ENCODE measurements around the gene PSTPIP2.

Gene PSTPIP2

DNA sequence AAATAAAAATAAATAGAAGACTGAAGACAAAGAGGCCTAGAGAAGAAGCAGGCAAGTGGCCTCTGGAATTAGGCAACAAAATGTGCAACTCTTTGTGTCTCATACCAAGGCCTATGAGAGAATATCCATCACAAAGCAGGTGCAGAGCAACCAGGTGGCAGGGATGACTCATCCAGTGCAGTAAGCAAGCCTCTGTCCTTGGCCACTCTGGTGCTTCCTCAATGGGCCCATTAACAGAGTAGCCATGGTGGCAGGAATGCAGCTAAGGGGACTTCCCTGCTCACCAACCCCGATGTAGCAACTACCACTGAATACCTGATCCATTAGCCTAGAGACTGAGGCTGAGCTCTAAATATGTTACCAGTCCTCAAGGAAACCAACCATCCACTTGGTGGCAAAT lies 94.0 kb downstream of the PSTPIP2 start:
- TF ChIP-seq SIN3A (IDR thresholded peaks at IDR 0.05; ENCODE audit: borderline replicate concordance, insufficient read depth, low read length) = no peak
- TF ChIP-seq, protein P1, sequence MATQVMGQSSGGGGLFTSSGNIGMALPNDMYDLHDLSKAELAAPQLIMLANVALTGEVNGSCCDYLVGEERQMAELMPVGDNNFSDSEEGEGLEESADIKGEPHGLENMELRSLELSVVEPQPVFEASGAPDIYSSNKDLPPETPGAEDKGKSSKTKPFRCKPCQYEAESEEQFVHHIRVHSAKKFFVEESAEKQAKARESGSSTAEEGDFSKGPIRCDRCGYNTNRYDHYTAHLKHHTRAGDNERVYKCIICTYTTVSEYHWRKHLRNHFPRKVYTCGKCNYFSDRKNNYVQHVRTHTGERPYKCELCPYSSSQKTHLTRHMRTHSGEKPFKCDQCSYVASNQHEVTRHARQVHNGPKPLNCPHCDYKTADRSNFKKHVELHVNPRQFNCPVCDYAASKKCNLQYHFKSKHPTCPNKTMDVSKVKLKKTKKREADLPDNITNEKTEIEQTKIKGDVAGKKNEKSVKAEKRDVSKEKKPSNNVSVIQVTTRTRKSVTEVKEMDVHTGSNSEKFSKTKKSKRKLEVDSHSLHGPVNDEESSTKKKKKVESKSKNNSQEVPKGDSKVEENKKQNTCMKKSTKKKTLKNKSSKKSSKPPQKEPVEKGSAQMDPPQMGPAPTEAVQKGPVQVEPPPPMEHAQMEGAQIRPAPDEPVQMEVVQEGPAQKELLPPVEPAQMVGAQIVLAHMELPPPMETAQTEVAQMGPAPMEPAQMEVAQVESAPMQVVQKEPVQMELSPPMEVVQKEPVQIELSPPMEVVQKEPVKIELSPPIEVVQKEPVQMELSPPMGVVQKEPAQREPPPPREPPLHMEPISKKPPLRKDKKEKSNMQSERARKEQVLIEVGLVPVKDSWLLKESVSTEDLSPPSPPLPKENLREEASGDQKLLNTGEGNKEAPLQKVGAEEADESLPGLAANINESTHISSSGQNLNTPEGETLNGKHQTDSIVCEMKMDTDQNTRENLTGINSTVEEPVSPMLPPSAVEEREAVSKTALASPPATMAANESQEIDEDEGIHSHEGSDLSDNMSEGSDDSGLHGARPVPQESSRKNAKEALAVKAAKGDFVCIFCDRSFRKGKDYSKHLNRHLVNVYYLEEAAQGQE (IDR thresholded peaks at IDR 0.05; ENCODE audit: insufficient read depth in 1 of 2, low read depth in 2 of 2, low read length in 2 of 2) = no peak
- no peak for TF ChIP-seq POLR2AphosphoS5 (IDR thresholded peaks at IDR 0.05; ENCODE audit: low read depth, low read length)
- no peak for TF ChIP-seq TAF1 (IDR thresholded peaks at IDR 0.05; ENCODE audit: borderline replicate concordance, insufficient read depth, low read length)
- TF ChIP-seq FOXP2 (optimal IDR thresholded peaks at IDR 0.05; ENCODE audit: borderline replicate concordance, extremely low read depth, extremely low read length, insufficient read depth) = no peak

- TF ChIP-seq, protein P1 (IDR thresholded peaks at IDR 0.05; ENCODE audit: insufficient read depth in 1 of 2, low read depth in 2 of 2, low read length in 2 of 2) = no peak
- no peak for TF ChIP-seq FOXP2 (optimal IDR thresholded peaks at IDR 0.05; ENCODE audit: borderline replicate concordance, extremely low read depth, extremely low read length, insufficient read depth)
- TF ChIP-seq SIN3A (IDR thresholded peaks at IDR 0.05; ENCODE audit: borderline replicate concordance, insufficient read depth, low read length) = no peak
- no peak for TF ChIP-seq POLR2AphosphoS5 (IDR thresholded peaks at IDR 0.05; ENCODE audit: low read depth, low read length)
- no peak for TF ChIP-seq TAF1 (IDR thresholded peaks at IDR 0.05; ENCODE audit: borderline replicate concordance, insufficient read depth, low read length)
These were observed 95.1 kb downstream of the PSTPIP2 start for GRCh38 chr18:45976974-45977373.

DNA sequence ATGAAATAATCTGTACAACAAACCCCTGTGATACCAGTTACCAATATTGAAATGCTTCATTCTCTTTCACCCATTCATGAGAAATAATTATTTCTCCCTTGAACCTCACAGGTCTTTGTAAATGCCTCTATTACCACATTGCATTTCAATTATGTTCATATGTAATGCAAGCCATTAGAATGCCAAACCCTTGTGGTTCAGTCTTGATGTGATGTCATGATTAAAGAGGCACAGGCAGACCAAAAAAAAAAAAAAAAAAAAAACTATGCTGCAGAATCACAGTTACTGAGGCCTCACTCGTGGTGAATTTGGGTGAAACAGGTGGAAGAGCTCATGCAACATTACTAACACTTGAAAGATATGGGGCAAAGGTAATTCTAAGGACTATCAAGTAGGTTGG lies 95.5 kb downstream of the PSTPIP2 start:
- no peak for TF ChIP-seq TAF1 (IDR thresholded peaks at IDR 0.05; ENCODE audit: borderline replicate concordance, insufficient read depth, low read length)
- no peak for TF ChIP-seq POLR2AphosphoS5 (IDR thresholded peaks at IDR 0.05; ENCODE audit: low read depth, low read length)
- TF ChIP-seq, protein P1 (IDR thresholded peaks at IDR 0.05; ENCODE audit: insufficient read depth in 1 of 2, low read depth in 2 of 2, low read length in 2 of 2) = no peak
- no peak for TF ChIP-seq FOXP2 (optimal IDR thresholded peaks at IDR 0.05; ENCODE audit: borderline replicate concordance, extremely low read depth, extremely low read length, insufficient read depth)

GRCh38 chr18:45974088-45974536 lies 97.9 kb downstream of the PSTPIP2 start:
- TF ChIP-seq, protein P1 (IDR thresholded peaks at IDR 0.05; ENCODE audit: insufficient read depth in 1 of 2, low read depth in 2 of 2, low read length in 2 of 2) = no peak
- TF ChIP-seq SIN3A (IDR thresholded peaks at IDR 0.05; ENCODE audit: borderline replicate concordance, insufficient read depth, low read length) (no peak), POLR2AphosphoS5 (IDR thresholded peaks at IDR 0.05; ENCODE audit: low read depth, low read length) (no peak), FOXP2 (optimal IDR thresholded peaks at IDR 0.05; ENCODE audit: borderline replicate concordance, extremely low read depth, extremely low read length, insufficient read depth) (no peak), TAF1 (IDR thresholded peaks at IDR 0.05; ENCODE audit: borderline replicate concordance, insufficient read depth, low read length) (no peak)
